A673 (cell line): Measurements from ENCODE around the gene OR4E1. TPM values are rescaled to one million over a fixed set of nuclear protein-coding genes. Genes with fewer than 3 reads are reported as not detected.
"Not testable (repeated sequence)": the region's sequence is repeated elsewhere in the genome, so short reads cannot be mapped to it uniquely, and the experiment has no call there.

ENCODE experiments used
- BruUV-seq: library from RNA; stranded (reverse); fragments of 400-500 nt; replicated peaks from 2 replicates; lab custom pipeline; 2021; lab: Mats Ljungman, UMichigan
- CTCF ChIA-PET: fragments of 300-600 bp; sonication (Branson Sonifier 250); formaldehyde crosslinking; loops from one replicate; lab custom pipeline; 2022; ENCODE audit warnings: antibody characterized with exemption; lab: Charles Lee
- POLR2A ChIA-PET: fragments of 300-600 bp; sonication (Branson Sonifier 250); formaldehyde crosslinking; loops from one replicate; lab custom pipeline; 2022; ENCODE audit warnings: antibody characterized with exemption; ENCODE audit not compliant: low non-redundant PET; lab: Charles Lee
- DNase-seq: peaks from one replicate; pipeline ENCODE4 v3.0.0-alpha.2; 2015; ENCODE audit warnings: low spot score
- H3K27ac ChIP-seq: fragments of 200-600 bp; sonication (generic); 2 replicates; pipeline ENCODE4 v1.5.1; 2016; ENCODE audit warnings: mixed run types, low read depth, mild to moderate bottlenecking, mixed read lengths, antibody characterized with exemption, low read length; ENCODE audit not compliant: poor library complexity, severe bottlenecking
- H3K27me3 ChIP-seq: fragments of 200-600 bp; sonication (generic); replicated peaks from 2 replicates; pipeline ENCODE4 v1.6.1; 2017; ENCODE audit warnings: mixed run types, low read depth, mild to moderate bottlenecking, mixed read lengths, antibody characterized with exemption, low read length; ENCODE audit not compliant: insufficient read depth, poor library complexity
- H3K36me3 ChIP-seq: fragments of 200-600 bp; sonication (generic); 2 replicates; pipeline ENCODE4 v1.6.1; 2016; ENCODE audit warnings: mixed run types, mild to moderate bottlenecking, mixed read lengths, antibody characterized with exemption, low read length; ENCODE audit not compliant: insufficient read depth, poor library complexity, severe bottlenecking
- H3K4me1 ChIP-seq: fragments of 200-600 bp; sonication (generic); 2 replicates; pipeline ENCODE4 v1.6.1; 2017; ENCODE audit warnings: mixed run types, mild to moderate bottlenecking, mixed read lengths, antibody characterized with exemption, low read length; ENCODE audit not compliant: insufficient read depth, poor library complexity, severe bottlenecking
- H3K4me3 ChIP-seq: fragments of 200-600 bp; sonication (generic); 2 replicates; pipeline ENCODE4 v1.5.1; 2016; ENCODE audit warnings: low read depth, mixed run types, mild to moderate bottlenecking, mixed read lengths, low read length; ENCODE audit not compliant: poor library complexity, severe bottlenecking
- H3K9me3 ChIP-seq: fragments of 200-600 bp; sonication (generic); 2 replicates; pipeline ENCODE4 v1.6.1; 2016; ENCODE audit warnings: mixed run types, low read depth, mild to moderate bottlenecking, mixed read lengths, antibody characterized with exemption, low read length; ENCODE audit not compliant: poor library complexity, severe bottlenecking
- CTCF ChIP-seq: fragments of 300-800, 200-600 bp; sonication (generic); conservative IDR thresholded peaks from 2 replicates; pipeline ENCODE4 v1.5.1; 2017; ENCODE audit warnings: low read depth, mild to moderate bottlenecking, antibody characterized with exemption, low read length, moderate library complexity, mixed read lengths
- EZH2 ChIP-seq: fragments of 200-600 bp; sonication (generic); IDR thresholded peaks from 2 replicates; pipeline ENCODE4 v1.6.1; 2017; ENCODE audit warnings: borderline replicate concordance, low read depth, mild to moderate bottlenecking, mixed read lengths, antibody characterized with exemption, low read length; ENCODE audit not compliant: poor library complexity, severe bottlenecking
- intact Hi-C: fragments of 100-400 bp; cut with micrococcal nuclease; formaldehyde crosslinking; loops from one replicate; pipeline ENCODE4 v1.10.0; 2022; ENCODE audit not compliant: unreplicated experiment
- total RNA-seq: library from RNA; stranded (reverse); gene quantifications from 2 replicates; pipeline ENCODE4 v1.2.3, GENCODE V29; 2021

The OR4E1 gene
- total RNA-seq, 1 experiment from 2014 or later: not detected

GRCh38 chr14:21699551-21699950 lies 25.9 kb upstream of the OR4E1 start:
- H3K9me3 ChIP-seq: no peaks in the 10 kb centered on the region
- POLR2A ChIA-PET: no interaction called here
- no peak overlapping the region for H3K4me3 ChIP-seq
- no TSS peak for BruUV-seq
- H3K36me3 ChIP-seq: no peaks in the 10 kb centered on the region
- H3K4me1 ChIP-seq: peaks cover 9% of the 10 kb centered on the region
- DNase-seq: no peak
- TF ChIP-seq CTCF (no peak), EZH2 (no peak)
- H3K27ac ChIP-seq: no peak overlapping the region
- intact Hi-C loops: no loop called here
- CTCF ChIA-PET: no interaction called here
- H3K27me3 ChIP-seq: no peaks in the 10 kb centered on the region

GRCh38 chr14:21698538-21698937 lies 24.9 kb upstream of the OR4E1 start:
- DNase-seq, H3K4me3 ChIP-seq, H3K9me3 ChIP-seq, POLR2A ChIA-PET, H3K27me3 ChIP-seq, intact Hi-C loops, H3K27ac ChIP-seq, CTCF ChIA-PET, H3K36me3 ChIP-seq, H3K4me1 ChIP-seq, BruUV-seq: not testable (repeated sequence)

GRCh38 chr14:21697662-21698061 lies 24.0 kb upstream of the OR4E1 start:
- H3K27me3 ChIP-seq, H3K4me1 ChIP-seq, H3K9me3 ChIP-seq, H3K4me3 ChIP-seq, H3K36me3 ChIP-seq, intact Hi-C loops, DNase-seq, H3K27ac ChIP-seq, CTCF ChIA-PET, POLR2A ChIA-PET, BruUV-seq: not testable (repeated sequence)

GRCh38 chr14:21694425-21694824 lies 20.8 kb upstream of the OR4E1 start:
- Histone ChIP-seq H3K27ac (no peak overlapping the region), H3K4me3 (no peak overlapping the region), H3K36me3 (no peaks in the 10 kb centered on the region), H3K9me3 (no peaks in the 10 kb centered on the region), H3K27me3 (no peaks in the 10 kb centered on the region), H3K4me1 (no peaks in the 10 kb centered on the region)
- intact Hi-C loops: no loop called here
- ChIA-PET CTCF (no interaction called here), POLR2A (no interaction called here)
- TF ChIP-seq EZH2: no peak
- no peak for TF ChIP-seq CTCF
- no peak for DNase-seq
- no TSS peak for BruUV-seq
